NK-92 treated with Interleukin-12 subunit alpha and Interleukin-12 subunit beta, amount 100 ng/mL, for 24 hours (cell line): ENCODE measurements around the gene ADAMTS2.

Source experiments
- DNase-seq: peaks from one replicate; lab custom pipeline; 2025; lab: John Stamatoyannopoulos, UW

The ADAMTS2 gene

GRCh38 chr5:179177711-179178575 lies 167.3 kb downstream of the ADAMTS2 start:
- DNase-seq, result no peak

GRCh38 chr5:179176571-179177230 lies 168.6 kb downstream of the ADAMTS2 start:
- no peak for DNase-seq

- no peak for DNase-seq
Observed at GRCh38 chr5:179176166-179176565, 169.1 kb downstream of the ADAMTS2 start.

- DNase-seq, result no peak
Observed at GRCh38 chr5:179171816-179172745, 173.2 kb downstream of the ADAMTS2 start.

GRCh38 chr5:179171251-179171815 lies 173.9 kb downstream of the ADAMTS2 start:
- DNase-seq, result no peak

- no peak for DNase-seq
Observed at GRCh38 chr5:179170606-179171005, 174.7 kb downstream of the ADAMTS2 start.

- no peak for DNase-seq
Observed at GRCh38 chr5:179169836-179170235, 175.4 kb downstream of the ADAMTS2 start.

- DNase-seq, result no peak
Observed at GRCh38 chr5:179168664-179169063, 176.6 kb downstream of the ADAMTS2 start.

GRCh38 chr5:179167871-179168451 lies 177.3 kb downstream of the ADAMTS2 start:
- no peak for DNase-seq

- no peak for DNase-seq
Observed at GRCh38 chr5:179166886-179167841, 178.1 kb downstream of the ADAMTS2 start.

GRCh38 chr5:179166171-179166885 lies 178.9 kb downstream of the ADAMTS2 start:
- DNase-seq, result no peak

GRCh38 chr5:179165421-179166170 lies 179.7 kb downstream of the ADAMTS2 start:
- no peak for DNase-seq

GRCh38 chr5:179164331-179165311 lies 180.6 kb downstream of the ADAMTS2 start:
- no peak for DNase-seq

- DNase-seq, result no peak
Observed at GRCh38 chr5:179163236-179164155, 181.8 kb downstream of the ADAMTS2 start.

GRCh38 chr5:179162351-179163235 lies 182.7 kb downstream of the ADAMTS2 start:
- no peak for DNase-seq

- no peak for DNase-seq
Observed at GRCh38 chr5:179161901-179162300, 183.4 kb downstream of the ADAMTS2 start.
